GM12874 (cell line): Measurements from ENCODE around the gene RNF180.

ENCODE experiments used
- CTCF ChIP-seq: IDR thresholded peaks from 2 replicates; pipeline ENCODE4 v1.5.1; 2011; ENCODE audit warnings: low read depth, mild to moderate bottlenecking, control low read depth, low read length, moderate library complexity; ENCODE audit not compliant: insufficient read depth

RNF180 gene

GRCh38 chr5:64292611-64293215 lies 127.1 kb downstream of the RNF180 start:
- no peak for TF ChIP-seq CTCF

GRCh38 chr5:64295101-64295500 lies 129.5 kb downstream of the RNF180 start:
- no peak for TF ChIP-seq CTCF

- no peak for TF ChIP-seq CTCF
Measured at GRCh38 chr5:64298586-64298985, 132.9 kb downstream of the RNF180 start.

- TF ChIP-seq CTCF: no peak
Measured at GRCh38 chr5:64299805-64300204, 134.2 kb downstream of the RNF180 start.

- no peak for TF ChIP-seq CTCF
Measured at GRCh38 chr5:64301566-64301965, 135.9 kb downstream of the RNF180 start.

GRCh38 chr5:64308135-64308534 lies 142.5 kb downstream of the RNF180 start:
- TF ChIP-seq CTCF: no peak

- TF ChIP-seq CTCF: no peak
Measured at GRCh38 chr5:64312491-64312890, 146.8 kb downstream of the RNF180 start.
